GM23338 (cell line): ENCODE measurements around the gene CELF2. TPM values are rescaled to one million over a fixed set of nuclear protein-coding genes. Genes with fewer than 3 reads are reported as not detected.

Source experiments
- ATAC-seq: fragments of 200-7000 bp; cut with Tn5 transposase; 3 replicates; pipeline ENCODE4 v1.9.1; 2020
- DNase-seq: peaks from one replicate; pipeline ENCODE4 v3.0.0-alpha.2; 2015; ENCODE audit warnings: low spot score
- H2AFZ ChIP-seq: fragments of 200-600 bp; sonication (generic); 2 replicates; pipeline ENCODE4 v1.8.0; 2016; ENCODE audit warnings: antibody characterized with exemption, mild to moderate bottlenecking, moderate library complexity
- H3F3A ChIP-seq: fragments of 200-600 bp; sonication (generic); replicated peaks from 2 replicates; pipeline ENCODE4 v1.8.0; 2017; ENCODE audit warnings: antibody characterized with exemption, mixed run types, low read depth
- H3K27ac ChIP-seq: fragments of 200-600 bp; sonication (generic); 2 replicates; pipeline ENCODE4 v1.6.1; 2016; ENCODE audit warnings: low read depth
- H3K27me3 ChIP-seq: fragments of 200-600 bp; sonication (generic); 2 replicates; pipeline ENCODE4 v1.8.0; 2016; ENCODE audit warnings: mild to moderate bottlenecking, mixed run types, moderate library complexity; ENCODE audit not compliant: insufficient read depth
- H3K36me3 ChIP-seq: fragments of 200-600 bp; sonication (generic); 2 replicates; pipeline ENCODE4 v1.8.0; 2016; ENCODE audit warnings: mild to moderate bottlenecking; ENCODE audit not compliant: insufficient read depth
- H3K4me1 ChIP-seq: fragments of 200-600 bp; sonication (generic); 2 replicates; pipeline ENCODE4 v1.8.0; 2016; ENCODE audit warnings: mild to moderate bottlenecking, moderate library complexity; ENCODE audit not compliant: insufficient read depth
- H3K4me2 ChIP-seq: fragments of 200-600 bp; sonication (generic); 2 replicates; pipeline ENCODE4 v1.7.1; 2017; ENCODE audit warnings: mixed run types
- H3K4me3 ChIP-seq: fragments of 200-600 bp; sonication (generic); 2 replicates; pipeline ENCODE4 v1.6.1; 2016; ENCODE audit warnings: mixed run types
- H3K79me2 ChIP-seq: fragments of 200-600 bp; sonication (generic); replicated peaks from 2 replicates; pipeline ENCODE4 v1.8.0; 2017; ENCODE audit warnings: mild to moderate bottlenecking; ENCODE audit not compliant: insufficient read depth
- H3K9me2 ChIP-seq: fragments of 200-600 bp; sonication (generic); 2 replicates; pipeline ENCODE4 v1.8.0; 2017; ENCODE audit not compliant: insufficient read depth
- H4K20me1 ChIP-seq: fragments of 200-600 bp; sonication (generic); replicated peaks from 2 replicates; pipeline ENCODE4 v1.8.0; 2017; ENCODE audit warnings: mild to moderate bottlenecking; ENCODE audit not compliant: insufficient read depth
- H3K27ac Mint-ChIP-seq: 2 replicates; pipeline ENCODE4 v1.8.0; 2020; ENCODE audit warnings: inconsistent platforms, mild to moderate bottlenecking, moderate library complexity, mixed read lengths
- H3K27me3 Mint-ChIP-seq: 3 replicates; pipeline ENCODE4 v1.8.0; 2022; ENCODE audit warnings: low read depth, mild to moderate bottlenecking, moderate library complexity, mixed read lengths, inconsistent platforms; ENCODE audit not compliant: insufficient read depth, poor library complexity
- H3K36me3 Mint-ChIP-seq: 3 replicates; pipeline ENCODE4 v1.8.0; 2021; ENCODE audit warnings: low read depth, mild to moderate bottlenecking, inconsistent platforms, moderate library complexity, mixed read lengths
- H3K4me1 Mint-ChIP-seq: 3 replicates; pipeline ENCODE4 v1.8.0; 2020; ENCODE audit warnings: mild to moderate bottlenecking, inconsistent platforms, mixed read lengths
- H3K4me3 Mint-ChIP-seq: 3 replicates; pipeline ENCODE4 v1.8.0; 2021; ENCODE audit warnings: moderate library complexity, mild to moderate bottlenecking, inconsistent platforms, mixed read lengths
- H3K9me3 Mint-ChIP-seq: 3 replicates; pipeline ENCODE4 v1.8.0; 2020; ENCODE audit warnings: moderate library complexity, mild to moderate bottlenecking, inconsistent platforms, mixed read lengths
- CREB1 ChIP-seq: fragments of 250-450 bp; sonication (Bioruptor Pico); IDR thresholded peaks from 2 replicates; pipeline ENCODE4 v1.5.0; 2020; ENCODE audit warnings: low read depth, mild to moderate bottlenecking, moderate library complexity
- CTCF ChIP-seq, 2 experiments: fragments of 200-600 bp in 1 of 2; sonication (generic) in 1 of 2; conservative IDR thresholded peaks; 2 replicates each; pipeline versions ENCODE4 v1.5.1 to v1.6.1; 2016 to 2017; ENCODE audit warnings: antibody characterized with exemption in 2 of 2, low read depth in 2 of 2, mild to moderate bottlenecking in 2 of 2, moderate library complexity in 1 of 2
- ETS1 ChIP-seq: IDR thresholded peaks from 2 replicates; pipeline ENCODE4 v1.6.1; 2016; ENCODE audit warnings: antibody characterized with exemption
- EZH2 ChIP-seq: fragments of 200-600 bp; sonication (generic); IDR thresholded peaks from one replicate; pipeline ENCODE4 v1.8.0; 2017; ENCODE audit warnings: antibody characterized with exemption, mild to moderate bottlenecking, low read depth; ENCODE audit not compliant: unreplicated experiment
- EZH2phosphoT487 ChIP-seq: fragments of 200-600 bp; sonication (generic); IDR thresholded peaks from one replicate; pipeline ENCODE4 v1.8.1; 2018; ENCODE audit warnings: antibody characterized with exemption; ENCODE audit not compliant: unreplicated experiment
- JUNB ChIP-seq: IDR thresholded peaks from one replicate; pipeline ENCODE4 v1.6.1; 2016; ENCODE audit warnings: antibody characterized with exemption; ENCODE audit not compliant: unreplicated experiment
- NANOG ChIP-seq: IDR thresholded peaks from 2 replicates; pipeline ENCODE4 v1.6.1; 2016; ENCODE audit warnings: antibody characterized with exemption, borderline replicate concordance
- POLR2AphosphoS5 ChIP-seq: IDR thresholded peaks from 2 replicates; pipeline ENCODE4 v1.6.1; 2016; ENCODE audit warnings: antibody characterized with exemption, low read depth
- STAT1 ChIP-seq: IDR thresholded peaks from one replicate; pipeline ENCODE4 v1.6.1; 2016; ENCODE audit warnings: antibody characterized with exemption; ENCODE audit not compliant: unreplicated experiment
- ZNF114 ChIP-seq: fragments of 250-450 bp; sonication (Bioruptor Pico); IDR thresholded peaks from 2 replicates; pipeline ENCODE4 v1.5.0; 2020; ENCODE audit warnings: mild to moderate bottlenecking, moderate library complexity
- ZNF331 ChIP-seq: fragments of 250-450 bp; sonication (Bioruptor Pico); IDR thresholded peaks from 2 replicates; pipeline ENCODE4 v1.5.0; 2020; ENCODE audit warnings: low read depth, mild to moderate bottlenecking, moderate library complexity
- ZNF462 ChIP-seq: fragments of 250-450 bp; sonication (Bioruptor Pico); IDR thresholded peaks from 2 replicates; pipeline ENCODE4 v1.5.0; 2020; ENCODE audit warnings: mild to moderate bottlenecking, moderate library complexity
- polyA plus RNA-seq: library from polyadenylated mRNA; unstranded; fragments of >200 nt; fragmentation: Nextera tagmentation; extraction: Ambion mirVana; gene quantifications from 2 replicates; pipeline ENCODE4 v1.2.1, GENCODE V29; 2016
- total RNA-seq: library from RNA; depleted of rRNA; stranded (reverse); fragments of >200 nt; shearing (Covaris generic); gene quantifications from 2 replicates; pipeline ENCODE4 v1.2.3, GENCODE V29; 2014

The CELF2 gene
- total and polyA plus RNA-seq, 2 experiments from 2014 or later, result 18.1 to 22.5 TPM

- no peak overlapping the region for H3K4me2 ChIP-seq
- H3K27me3 ChIP-seq, result no peaks in the 10 kb centered on the region
- TF ChIP-seq POLR2AphosphoS5, result no peak
- TF ChIP-seq JUNB, result peak; percentile 47
- H2AFZ ChIP-seq, result no peak overlapping the region
- peaks cover 7% of the 10 kb centered on the region for H3K4me1 ChIP-seq
- H3F3A ChIP-seq, result no peaks in the 10 kb centered on the region
- ATAC-seq (peak; percentile 40; the same call in 2 of the 3 replicates), DNase-seq (no peak)
- no peaks in the 10 kb centered on the region for H3K36me3 ChIP-seq
- no peak overlapping the region for H3K27ac ChIP-seq
- H3K4me3 ChIP-seq, result no peak overlapping the region
- peaks cover 7% of the 10 kb centered on the region; the same call in 1 of the 2 replicates for H3K79me2 ChIP-seq
- no peak overlapping the region for H3K27ac Mint-ChIP-seq
- peaks cover 2% of the 10 kb centered on the region for H3K27me3 Mint-ChIP-seq
- H3K4me3 Mint-ChIP-seq, result no peak overlapping the region
- H3K9me2 ChIP-seq, result peaks cover 6% of the 10 kb centered on the region; the same call in 1 of the 2 replicates
- H3K9me3 Mint-ChIP-seq, result no peaks in the 10 kb centered on the region
- no peaks in the 10 kb centered on the region for H4K20me1 ChIP-seq
- peaks cover 13% of the 10 kb centered on the region for H3K4me1 Mint-ChIP-seq
- no peaks in the 10 kb centered on the region for H3K36me3 Mint-ChIP-seq
Observed at GRCh38 chr10:11213137-11213536, 195.5 kb downstream of the CELF2 start.

- Histone ChIP-seq H3K27me3 (no peaks in the 10 kb centered on the region), H3K36me3 (no peaks in the 10 kb centered on the region), H3K79me2 (peaks cover 4% of the 10 kb centered on the region; the same call in 1 of the 2 replicates), H3K4me2 (no peak overlapping the region), H3K27ac (no peak overlapping the region), H3K9me2 (peaks cover 6% of the 10 kb centered on the region; the same call in 1 of the 2 replicates), H4K20me1 (no peaks in the 10 kb centered on the region), H3K4me1 (peaks cover 6% of the 10 kb centered on the region), H3F3A (no peaks in the 10 kb centered on the region), H2AFZ (no peak overlapping the region), H3K4me3 (no peak overlapping the region)
- H3K9me3 Mint-ChIP-seq, result no peaks in the 10 kb centered on the region
- peaks cover 10% of the 10 kb centered on the region for H3K4me1 Mint-ChIP-seq
- no peak overlapping the region for H3K27ac Mint-ChIP-seq
- no peak for ATAC-seq
- H3K27me3 Mint-ChIP-seq, result peaks cover 4% of the 10 kb centered on the region
- no peaks in the 10 kb centered on the region for H3K36me3 Mint-ChIP-seq
- H3K4me3 Mint-ChIP-seq, result no peak overlapping the region
- DNase-seq, result no peak
- TF ChIP-seq ETS1, result no peak
- no peak for TF ChIP-seq JUNB
- no peak for TF ChIP-seq ZNF114 (CRISPR knock-in tag)
- no peak for TF ChIP-seq EZH2phosphoT487
- no peak for TF ChIP-seq CTCF (conservative IDR thresholded peaks at IDR 0.05; ENCODE audit: low read depth in 2 of 2)
- TF ChIP-seq ZNF462 (CRISPR knock-in tag), result no peak
- no peak for TF ChIP-seq POLR2AphosphoS5
- no peak for TF ChIP-seq ZNF331 (CRISPR knock-in tag)
- TF ChIP-seq STAT1, result no peak
- TF ChIP-seq EZH2, result no peak
- TF ChIP-seq CREB1 (CRISPR knock-in tag), result no peak
- no peak for TF ChIP-seq NANOG
Observed at GRCh38 chr10:11214407-11214806, 196.7 kb downstream of the CELF2 start.
